B cell (primary cell): Measurements from ENCODE around the gene RPL10A.

Experiments used
- EZH2 ChIP-seq: IDR thresholded peaks from 2 replicates; pipeline ENCODE4 v1.6.1; 2012; ENCODE audit warnings: borderline replicate concordance, low read depth, mild to moderate bottlenecking, moderate library complexity, low read length; ENCODE audit not compliant: insufficient read depth, poor library complexity, severe bottlenecking
- TF ChIP-seq, protein P1 (sequence below): fragments of 200-600 bp; IDR thresholded peaks from one replicate; pipeline ENCODE4 v1.8.0; 2022; ENCODE audit warnings: antibody characterized with exemption, mild to moderate bottlenecking

DNA sequence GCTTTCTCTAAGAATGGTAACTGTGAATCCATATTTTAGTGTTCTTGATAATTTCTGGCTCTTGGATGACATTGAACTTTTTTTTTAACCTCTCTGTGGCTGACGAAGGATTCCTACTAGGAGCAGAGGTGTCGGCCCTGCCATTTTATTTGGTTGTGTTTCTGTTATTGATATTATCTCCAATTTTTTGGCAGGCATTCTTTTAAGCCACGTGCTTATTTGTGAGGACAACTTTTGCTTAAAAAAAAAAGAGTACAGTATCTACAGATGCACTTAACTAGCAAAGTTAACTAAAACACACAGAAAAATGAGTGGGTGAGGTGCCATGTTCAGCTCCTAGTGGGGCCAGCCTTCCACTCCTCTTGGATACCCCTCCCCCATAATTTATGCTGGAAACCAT lies 15.0 kb upstream of the RPL10A start:
- TF ChIP-seq, protein P1, sequence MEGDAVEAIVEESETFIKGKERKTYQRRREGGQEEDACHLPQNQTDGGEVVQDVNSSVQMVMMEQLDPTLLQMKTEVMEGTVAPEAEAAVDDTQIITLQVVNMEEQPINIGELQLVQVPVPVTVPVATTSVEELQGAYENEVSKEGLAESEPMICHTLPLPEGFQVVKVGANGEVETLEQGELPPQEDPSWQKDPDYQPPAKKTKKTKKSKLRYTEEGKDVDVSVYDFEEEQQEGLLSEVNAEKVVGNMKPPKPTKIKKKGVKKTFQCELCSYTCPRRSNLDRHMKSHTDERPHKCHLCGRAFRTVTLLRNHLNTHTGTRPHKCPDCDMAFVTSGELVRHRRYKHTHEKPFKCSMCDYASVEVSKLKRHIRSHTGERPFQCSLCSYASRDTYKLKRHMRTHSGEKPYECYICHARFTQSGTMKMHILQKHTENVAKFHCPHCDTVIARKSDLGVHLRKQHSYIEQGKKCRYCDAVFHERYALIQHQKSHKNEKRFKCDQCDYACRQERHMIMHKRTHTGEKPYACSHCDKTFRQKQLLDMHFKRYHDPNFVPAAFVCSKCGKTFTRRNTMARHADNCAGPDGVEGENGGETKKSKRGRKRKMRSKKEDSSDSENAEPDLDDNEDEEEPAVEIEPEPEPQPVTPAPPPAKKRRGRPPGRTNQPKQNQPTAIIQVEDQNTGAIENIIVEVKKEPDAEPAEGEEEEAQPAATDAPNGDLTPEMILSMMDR: no peak
- TF ChIP-seq EZH2: no peak
